GM11168 (cell line): ENCODE measurements around the gene ANO1.

ENCODE experiments used
- in situ Hi-C: fragments of 300-500 bp; cut with MboI; formaldehyde crosslinking; loops from one replicate; pipeline ENCODE4 v1.12.0; 2022; ENCODE audit warnings: low sequenced_read_pairs; ENCODE audit not compliant: unreplicated experiment

Gene ANO1

GRCh38 chr11:70110538-70111055 is 32.5 kb downstream of the ANO1 start:
- in situ Hi-C loops: no loop called here

GRCh38 chr11:70111269-70112016 is 33.3 kb downstream of the ANO1 start:
- in situ Hi-C loops: no loop called here

DNA sequence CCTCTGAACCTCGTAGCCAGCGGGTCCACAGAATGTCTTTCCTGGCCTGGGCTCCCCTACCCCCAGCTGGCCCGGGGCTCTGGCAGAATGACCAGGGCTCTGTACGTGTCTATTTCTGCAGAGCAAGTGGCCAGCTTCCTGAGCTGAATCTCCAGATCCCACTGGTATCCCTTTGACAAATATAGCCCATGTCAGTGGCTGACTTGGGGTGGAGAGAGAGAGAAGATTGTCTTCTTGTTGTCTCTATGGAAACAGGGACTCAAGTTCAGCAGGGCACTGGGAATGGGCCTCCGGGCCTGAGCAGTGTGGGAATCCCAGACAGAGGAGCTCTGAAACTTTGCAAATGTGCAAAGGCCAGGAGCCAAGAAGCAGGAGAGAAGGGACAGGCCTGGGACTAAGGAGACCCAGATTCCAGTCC is 33.9 kb downstream of the ANO1 start:
- in situ Hi-C loops: no loop called here

DNA sequence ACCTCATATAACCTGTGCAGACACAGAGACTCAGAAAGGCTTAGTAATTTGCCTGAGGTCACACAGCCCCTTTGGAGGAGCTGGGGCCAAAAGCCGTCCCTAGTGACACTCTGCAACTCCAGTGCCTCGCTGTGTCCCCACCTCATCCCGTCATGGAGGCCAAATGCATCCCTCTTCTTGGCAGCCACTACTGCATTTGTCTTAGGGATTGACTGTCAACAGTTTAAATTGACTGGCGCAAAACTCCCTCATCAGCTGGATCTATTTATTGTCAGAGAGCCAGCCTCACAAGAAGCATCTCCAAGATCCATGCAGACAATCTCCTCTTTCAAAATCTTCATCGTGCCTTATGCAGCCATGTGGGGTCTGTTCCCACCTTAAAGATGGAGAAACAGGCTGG is 35.7 kb downstream of the ANO1 start:
- in situ Hi-C loops: no loop called here

DNA sequence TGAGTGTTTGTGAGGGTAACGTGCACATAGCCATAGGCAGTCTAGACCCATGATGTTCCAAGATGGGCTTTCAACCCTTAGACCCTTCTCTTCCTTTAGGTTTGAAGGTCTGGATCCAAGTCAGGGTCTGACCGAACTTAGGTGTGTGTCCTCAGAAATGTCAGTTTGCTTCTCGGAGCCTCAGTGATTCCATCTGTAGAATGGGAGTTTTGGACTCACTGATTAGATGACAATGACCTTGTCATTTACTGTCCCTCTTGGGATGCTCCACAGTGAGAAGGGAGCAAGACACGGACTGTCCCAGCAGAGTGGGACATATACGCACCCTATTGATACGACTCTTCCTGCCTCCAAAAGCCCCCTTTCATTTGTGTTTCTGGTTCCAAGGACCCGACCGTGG is 37.7 kb downstream of the ANO1 start:
- in situ Hi-C loops: no loop called here

DNA sequence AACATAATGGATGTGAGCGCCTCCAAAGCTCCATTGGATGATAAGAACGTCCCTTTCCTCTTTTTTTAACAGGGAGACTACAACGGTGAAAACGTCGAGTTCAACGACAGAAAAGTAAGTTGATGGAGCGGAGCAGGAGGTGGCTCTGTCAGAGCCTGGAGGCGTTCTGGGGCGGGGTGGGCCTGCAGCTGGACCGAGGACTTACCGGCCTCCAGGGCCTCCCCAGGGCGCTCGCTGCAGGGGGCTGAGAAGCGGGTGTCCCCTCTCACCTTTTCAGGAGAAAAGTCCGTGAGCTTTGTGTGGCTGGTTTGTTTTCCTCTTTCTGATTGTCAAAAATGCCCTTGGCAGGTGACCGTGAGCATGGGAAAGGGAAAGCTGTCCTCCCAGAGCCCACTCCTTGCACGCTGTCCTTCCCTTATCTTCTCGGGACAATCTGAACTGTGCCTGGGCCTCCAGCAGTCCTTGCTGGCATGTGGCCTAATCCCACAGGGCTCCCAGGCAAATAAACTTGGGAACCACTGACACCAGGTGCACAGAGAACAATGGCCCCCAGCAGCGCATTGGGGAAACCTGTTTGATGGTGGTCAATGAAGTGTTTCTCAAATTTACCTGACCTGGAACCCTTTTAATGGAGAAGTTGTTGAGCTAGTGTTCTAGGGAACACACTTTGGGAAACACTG is 38.4 kb downstream of the ANO1 start:
- in situ Hi-C loops: no loop called here

GRCh38 chr11:70117567-70118145 is 39.5 kb downstream of the ANO1 start:
- in situ Hi-C loops: no loop called here

- in situ Hi-C loops: no loop called here
These were observed 40.5 kb downstream of the ANO1 start for GRCh38 chr11:70118642-70119041.

- in situ Hi-C loops: no loop called here
These were observed 41.4 kb downstream of the ANO1 start for GRCh38 chr11:70119502-70119901.

- in situ Hi-C loops: no loop called here
These were observed 42.6 kb downstream of the ANO1 start for GRCh38 chr11:70120674-70121073.

DNA sequence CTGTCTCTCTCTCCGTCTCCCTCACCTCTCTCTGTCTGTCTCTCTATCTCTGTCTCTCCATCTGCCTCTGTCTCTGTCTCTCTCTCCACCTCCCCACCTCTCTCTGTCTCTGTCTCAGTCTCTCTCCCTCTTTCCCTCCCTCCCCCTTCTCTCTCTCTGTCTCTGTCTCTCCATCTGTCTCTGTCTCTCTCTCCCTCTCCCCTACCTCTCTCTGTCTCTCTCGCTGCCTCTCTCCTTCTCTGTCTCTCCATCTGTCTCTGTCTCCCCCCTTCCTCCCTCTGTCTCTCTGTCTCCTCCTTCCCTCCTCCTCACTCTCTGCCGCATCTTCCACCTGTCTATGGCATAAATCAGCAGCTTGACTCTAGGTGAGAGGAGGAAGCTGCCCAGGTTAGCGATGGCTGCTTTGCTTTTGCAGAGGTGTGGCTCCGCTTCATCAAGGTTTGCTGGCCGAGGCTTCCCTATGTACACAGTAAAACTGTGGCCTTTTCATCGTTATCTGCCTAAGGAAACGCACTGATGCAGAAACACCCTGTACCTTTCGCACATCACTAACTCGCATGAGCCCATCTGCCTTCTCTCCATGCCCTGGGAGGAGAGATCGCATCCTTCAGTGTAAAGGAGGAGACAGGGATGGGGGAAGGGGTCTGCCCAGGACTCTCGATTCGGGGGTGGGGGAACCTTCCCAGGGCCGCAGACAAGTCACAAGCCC is 44.5 kb downstream of the ANO1 start:
- in situ Hi-C loops: no loop called here

GRCh38 chr11:70123711-70124110 is 45.6 kb downstream of the ANO1 start:
- in situ Hi-C loops: no loop called here

DNA sequence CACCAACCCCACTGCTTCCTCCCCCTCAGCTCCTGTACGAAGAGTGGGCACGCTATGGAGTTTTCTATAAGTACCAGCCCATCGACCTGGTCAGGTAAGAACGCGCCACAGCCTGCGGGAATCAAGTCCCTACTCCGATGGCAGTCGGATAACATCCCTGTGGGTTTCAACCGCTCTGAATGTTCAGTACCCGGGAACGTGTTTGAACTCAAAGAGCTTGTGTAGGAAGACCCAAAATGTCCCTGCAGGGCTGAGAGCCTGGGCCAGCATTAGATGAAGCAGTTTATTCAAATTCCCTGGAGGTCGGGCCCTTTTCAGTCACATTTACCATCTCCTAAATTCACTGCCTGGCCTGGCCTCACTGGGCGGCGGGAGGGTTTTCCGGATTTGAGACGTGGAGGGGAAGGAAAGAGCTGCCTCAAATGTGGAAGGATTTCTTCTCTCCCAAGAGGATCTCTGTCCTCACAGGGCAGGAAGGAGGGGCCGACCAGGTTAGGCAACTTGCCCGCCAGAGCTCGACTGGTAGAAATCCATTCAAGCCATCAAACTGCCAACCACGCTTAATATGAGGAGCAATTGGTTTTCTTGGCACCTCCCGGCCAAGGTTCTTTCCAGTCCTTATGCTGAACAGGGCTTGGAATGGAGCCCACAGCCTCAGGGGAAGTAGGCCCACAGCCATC is 46.3 kb downstream of the ANO1 start:
- in situ Hi-C loops: no loop called here

GRCh38 chr11:70126494-70126893 is 48.4 kb downstream of the ANO1 start:
- in situ Hi-C loops: no loop called here

DNA sequence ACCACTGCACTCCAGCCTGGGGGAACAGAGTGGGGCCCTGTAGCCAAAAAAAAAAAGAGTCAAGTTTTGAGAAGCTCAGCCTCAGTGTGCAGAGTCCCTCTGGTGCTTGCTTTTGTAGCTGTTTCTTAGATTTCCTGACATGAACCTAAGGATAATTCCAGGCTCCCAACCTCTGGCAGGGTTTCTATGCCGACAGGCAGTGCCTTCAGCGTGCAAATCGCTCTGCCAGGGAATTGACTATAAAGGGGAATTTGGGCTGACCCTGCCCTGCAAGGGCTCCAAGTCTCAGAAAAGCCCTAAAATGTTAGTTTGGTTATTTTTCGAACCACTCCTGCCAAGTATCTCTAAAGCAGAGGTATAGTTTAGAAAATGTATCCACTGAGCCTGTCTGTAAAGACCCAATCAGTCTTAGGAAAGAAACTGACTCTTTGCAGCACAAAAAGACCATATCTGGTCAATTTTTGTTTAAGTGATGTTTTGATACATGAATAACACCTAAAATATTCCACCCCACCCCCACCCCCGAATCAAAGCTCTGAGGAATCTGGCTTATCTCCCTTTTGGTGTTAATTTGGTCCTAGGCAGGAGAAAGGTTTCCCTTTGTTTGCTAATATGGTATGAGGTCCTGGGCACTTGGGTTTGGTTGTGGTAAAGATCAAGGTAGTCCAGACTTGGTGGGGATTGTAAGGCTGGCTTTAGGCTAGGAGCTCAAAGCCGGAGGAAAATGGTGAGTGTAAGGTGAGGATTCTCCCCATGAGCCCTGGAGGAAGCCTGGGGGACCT is 49.7 kb downstream of the ANO1 start:
- in situ Hi-C loops: no loop called here

DNA sequence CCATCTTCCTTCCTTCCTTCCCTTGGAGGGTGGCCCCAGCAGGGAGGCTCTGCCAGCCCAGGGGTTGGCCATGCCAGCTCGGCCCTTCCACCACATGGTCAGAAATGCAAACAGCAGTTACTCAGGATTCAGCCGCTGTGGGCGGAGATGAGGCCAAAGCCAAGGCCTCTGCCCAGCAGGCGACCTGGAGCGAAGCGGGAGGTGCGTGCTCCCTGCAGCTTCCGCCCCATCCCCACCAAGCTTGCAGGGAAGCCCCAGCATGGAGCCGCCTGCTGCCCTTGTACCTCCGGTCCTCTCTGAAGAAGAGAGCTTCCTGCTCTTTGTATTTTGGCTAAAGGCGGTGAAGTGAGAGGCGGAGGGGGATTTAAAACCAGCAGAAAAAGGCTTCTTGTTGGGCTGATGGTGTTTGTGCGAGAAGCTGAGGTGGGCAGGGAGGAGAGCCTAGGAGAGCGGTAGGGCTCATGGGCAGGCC is 50.4 kb downstream of the ANO1 start:
- in situ Hi-C loops: no loop called here

- in situ Hi-C loops: no loop called here
These were observed 51.0 kb downstream of the ANO1 start for GRCh38 chr11:70129051-70129592.

GRCh38 chr11:70130636-70131035 is 52.5 kb downstream of the ANO1 start:
- in situ Hi-C loops: no loop called here

DNA sequence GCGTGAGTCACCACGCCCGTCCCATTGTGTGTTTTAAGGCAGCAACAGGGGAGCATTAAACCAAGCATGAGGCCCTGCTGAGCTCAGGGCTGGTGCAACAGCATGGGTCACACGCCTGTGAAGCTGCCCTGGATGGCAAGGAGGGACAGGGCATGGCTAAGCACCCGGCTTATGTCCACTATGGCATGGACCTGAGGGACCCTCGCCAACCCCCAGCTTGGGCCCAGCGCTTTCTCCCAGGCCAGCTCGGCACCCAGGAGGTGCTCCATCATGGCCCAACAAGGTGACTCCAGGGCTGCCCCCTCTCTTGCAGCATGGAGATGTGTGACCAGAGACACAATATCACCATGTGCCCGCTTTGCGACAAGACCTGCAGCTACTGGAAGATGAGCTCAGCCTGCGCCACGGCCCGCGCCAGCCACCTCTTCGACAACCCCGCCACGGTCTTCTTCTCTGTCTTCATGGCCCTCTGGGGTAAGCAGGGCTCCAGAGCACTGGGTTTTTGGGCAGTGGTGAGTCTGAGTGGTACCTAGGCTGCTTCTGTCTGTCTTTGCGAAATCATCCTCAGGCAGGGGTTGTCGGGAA is 53.6 kb downstream of the ANO1 start:
- in situ Hi-C loops: no loop called here
